ENCODE measurements around the gene ZNF451.

ZNF451 gene

GRCh38 chr6:57113105-57113504 is 23.1 kb downstream of the ZNF451 start:
- H3K4me3 ChIP-seq (ENCODE audit: low read depth, low read length): no peak overlapping the region
- TF ChIP-seq, protein P1, sequence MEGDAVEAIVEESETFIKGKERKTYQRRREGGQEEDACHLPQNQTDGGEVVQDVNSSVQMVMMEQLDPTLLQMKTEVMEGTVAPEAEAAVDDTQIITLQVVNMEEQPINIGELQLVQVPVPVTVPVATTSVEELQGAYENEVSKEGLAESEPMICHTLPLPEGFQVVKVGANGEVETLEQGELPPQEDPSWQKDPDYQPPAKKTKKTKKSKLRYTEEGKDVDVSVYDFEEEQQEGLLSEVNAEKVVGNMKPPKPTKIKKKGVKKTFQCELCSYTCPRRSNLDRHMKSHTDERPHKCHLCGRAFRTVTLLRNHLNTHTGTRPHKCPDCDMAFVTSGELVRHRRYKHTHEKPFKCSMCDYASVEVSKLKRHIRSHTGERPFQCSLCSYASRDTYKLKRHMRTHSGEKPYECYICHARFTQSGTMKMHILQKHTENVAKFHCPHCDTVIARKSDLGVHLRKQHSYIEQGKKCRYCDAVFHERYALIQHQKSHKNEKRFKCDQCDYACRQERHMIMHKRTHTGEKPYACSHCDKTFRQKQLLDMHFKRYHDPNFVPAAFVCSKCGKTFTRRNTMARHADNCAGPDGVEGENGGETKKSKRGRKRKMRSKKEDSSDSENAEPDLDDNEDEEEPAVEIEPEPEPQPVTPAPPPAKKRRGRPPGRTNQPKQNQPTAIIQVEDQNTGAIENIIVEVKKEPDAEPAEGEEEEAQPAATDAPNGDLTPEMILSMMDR (IDR thresholded peaks at IDR 0.05; ENCODE audit: low read depth, low read length): no peak
- in situ Hi-C loops (cut with HindIII; ENCODE audit: low sequenced_read_pairs): no loop called here
- no peak for DNase-seq (ENCODE audit: low read depth, low spot score)

DNA sequence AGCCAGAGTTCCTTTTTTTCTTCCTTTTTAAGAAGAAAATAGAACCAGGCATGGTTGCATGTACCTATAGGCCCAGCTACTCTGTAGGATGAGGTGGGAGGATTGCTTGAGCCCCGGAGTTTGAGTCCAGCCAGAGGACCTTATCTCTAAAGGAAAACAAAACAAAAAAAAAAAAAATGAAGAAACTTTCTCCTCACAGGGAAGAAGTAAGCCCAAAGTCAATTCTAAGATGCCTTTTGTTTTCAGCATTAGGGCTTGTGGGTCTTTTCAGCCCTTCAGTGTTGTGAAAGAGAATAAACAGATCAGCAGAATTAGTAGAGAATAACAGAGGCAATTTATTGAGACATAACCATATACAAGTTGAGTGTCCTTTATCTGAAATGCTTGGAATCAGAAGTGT is 26.8 kb downstream of the ZNF451 start:
- no peak overlapping the region for H3K4me3 ChIP-seq (ENCODE audit: low read depth, low read length)
- in situ Hi-C loops (cut with HindIII; ENCODE audit: low sequenced_read_pairs): no loop called here
- DNase-seq (ENCODE audit: low read depth, low spot score): no peak
- TF ChIP-seq, protein P1 (IDR thresholded peaks at IDR 0.05; ENCODE audit: low read depth, low read length): no peak

DNA sequence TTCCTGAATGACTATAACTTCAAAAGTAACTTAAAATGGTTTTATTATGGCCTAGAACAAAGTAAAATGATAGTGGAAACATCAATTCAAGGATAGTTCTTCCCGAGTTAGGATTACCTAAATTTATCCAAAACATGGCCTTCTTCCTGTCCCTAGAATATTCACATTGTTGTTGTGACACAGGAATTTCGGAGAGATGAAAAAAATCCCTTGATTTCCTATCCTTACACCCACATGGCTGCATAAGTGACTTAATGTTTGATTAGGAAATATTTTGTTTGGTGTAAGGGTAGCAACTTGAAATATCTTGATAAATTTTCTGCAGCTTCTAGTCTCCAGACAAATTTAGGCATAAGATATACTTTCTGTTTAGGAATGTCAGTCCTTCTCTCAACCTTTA is 27.8 kb downstream of the ZNF451 start:
- in situ Hi-C loops (cut with HindIII; ENCODE audit: low sequenced_read_pairs): no loop called here
- H3K4me3 ChIP-seq (ENCODE audit: low read depth, low read length): no peak overlapping the region
- TF ChIP-seq, protein P1 (IDR thresholded peaks at IDR 0.05; ENCODE audit: low read depth, low read length): no peak
- no peak for DNase-seq (ENCODE audit: low read depth, low spot score)

- no peak for DNase-seq (ENCODE audit: low read depth, low spot score)
- no peak overlapping the region for H3K4me3 ChIP-seq (ENCODE audit: low read depth, low read length)
- TF ChIP-seq, protein P1 (IDR thresholded peaks at IDR 0.05; ENCODE audit: low read depth, low read length): no peak
- in situ Hi-C loops (cut with HindIII; ENCODE audit: low sequenced_read_pairs): no loop called here
These were observed 33.1 kb downstream of the ZNF451 start for GRCh38 chr6:57123111-57123510.

DNA sequence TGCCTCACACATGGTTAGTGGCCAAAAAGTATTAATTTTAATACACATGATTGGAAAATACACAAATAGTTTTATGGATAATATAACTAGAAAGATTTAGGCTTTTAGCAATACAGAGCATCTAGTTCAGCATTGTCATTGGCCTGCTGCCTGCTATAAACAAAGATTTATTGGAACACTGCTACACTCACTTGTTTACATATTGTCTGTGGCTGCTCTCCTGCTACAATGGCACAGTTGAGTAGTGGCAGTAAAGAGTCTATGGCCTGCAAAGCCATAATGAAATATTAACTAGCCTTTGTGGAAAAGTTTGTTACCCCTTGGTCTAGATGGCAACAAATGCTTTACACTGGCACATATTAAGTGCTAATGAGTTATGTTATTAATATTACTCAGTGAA is 37.8 kb downstream of the ZNF451 start:
- TF ChIP-seq, protein P1 (IDR thresholded peaks at IDR 0.05; ENCODE audit: low read depth, low read length): no peak
- in situ Hi-C loops (cut with HindIII; ENCODE audit: low sequenced_read_pairs): no loop called here

DNA sequence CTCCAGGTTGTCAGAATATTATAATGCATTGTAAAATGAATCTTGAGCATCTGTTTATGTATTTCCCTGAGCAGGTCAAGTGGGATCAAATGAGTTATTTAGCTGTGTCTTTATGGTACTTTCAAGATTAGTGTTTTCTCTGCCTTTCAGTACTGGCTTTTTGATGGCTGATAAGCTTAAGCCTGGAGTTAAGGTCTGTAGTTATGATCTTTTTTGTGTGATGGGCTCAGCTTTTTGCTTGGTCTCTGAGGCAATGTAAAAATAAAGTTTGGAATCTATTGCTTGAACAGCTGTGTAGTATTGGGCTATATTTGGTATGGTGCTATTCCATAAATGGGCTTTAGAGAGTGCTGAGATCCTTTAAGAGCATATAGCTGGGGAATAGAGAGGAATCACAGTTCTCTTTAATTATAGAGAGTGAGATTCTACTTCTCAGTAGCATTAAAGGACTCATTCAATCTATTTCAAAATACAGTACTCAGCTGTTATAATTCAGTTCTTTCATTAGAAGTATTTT is 40.7 kb downstream of the ZNF451 start:
- no peak for DNase-seq (ENCODE audit: low read depth, low spot score)
- TF ChIP-seq, protein P1 (IDR thresholded peaks at IDR 0.05; ENCODE audit: low read depth, low read length): no peak
- no peak overlapping the region for H3K4me3 ChIP-seq (ENCODE audit: low read depth, low read length)
- in situ Hi-C loops (cut with HindIII; ENCODE audit: low sequenced_read_pairs): no loop called here

More for the DNA sequence above, 37.8 kb downstream of the ZNF451 start:
- H3K4me3 ChIP-seq (ENCODE audit: low read depth, low read length): no peak overlapping the region
- DNase-seq (ENCODE audit: low read depth, low spot score): no peak

- no peak for DNase-seq (ENCODE audit: low read depth, low spot score)
- in situ Hi-C loops (cut with HindIII; ENCODE audit: low sequenced_read_pairs): no loop called here
- TF ChIP-seq, protein P1 (IDR thresholded peaks at IDR 0.05; ENCODE audit: low read depth, low read length): no peak
- no peak overlapping the region for H3K4me3 ChIP-seq (ENCODE audit: low read depth, low read length)
These were observed 45.0 kb downstream of the ZNF451 start for GRCh38 chr6:57134954-57135353.
